T-helper 22 cell (primary cell): ENCODE results near the gene CCT3.

Source experiments
- DNase-seq: peaks from one replicate; pipeline ENCODE4 v3.0.0-alpha.2; 2020; ENCODE audit warnings: low read depth

CCT3 gene

DNA sequence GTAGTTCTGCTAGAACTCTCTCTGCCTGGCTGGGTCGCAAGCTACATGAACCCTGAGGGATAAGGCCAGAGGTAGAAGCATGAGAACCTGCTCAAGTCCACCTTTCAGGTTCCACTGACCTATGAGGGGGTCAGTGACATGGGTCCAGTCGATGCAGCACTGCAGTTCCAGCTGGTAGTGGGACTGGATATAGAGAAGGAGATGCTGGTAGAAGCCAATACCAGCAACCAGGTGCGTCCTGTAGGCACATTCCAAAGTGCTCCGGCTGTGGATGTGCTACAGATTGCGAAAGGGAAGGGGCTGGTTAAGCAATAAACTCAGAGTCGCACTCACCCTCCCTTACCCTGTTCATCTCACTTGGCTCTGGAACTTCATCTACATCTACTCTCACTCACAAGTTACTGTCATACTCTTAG is 61.1 kb downstream of the CCT3 start:
- DNase-seq: no peak

DNA sequence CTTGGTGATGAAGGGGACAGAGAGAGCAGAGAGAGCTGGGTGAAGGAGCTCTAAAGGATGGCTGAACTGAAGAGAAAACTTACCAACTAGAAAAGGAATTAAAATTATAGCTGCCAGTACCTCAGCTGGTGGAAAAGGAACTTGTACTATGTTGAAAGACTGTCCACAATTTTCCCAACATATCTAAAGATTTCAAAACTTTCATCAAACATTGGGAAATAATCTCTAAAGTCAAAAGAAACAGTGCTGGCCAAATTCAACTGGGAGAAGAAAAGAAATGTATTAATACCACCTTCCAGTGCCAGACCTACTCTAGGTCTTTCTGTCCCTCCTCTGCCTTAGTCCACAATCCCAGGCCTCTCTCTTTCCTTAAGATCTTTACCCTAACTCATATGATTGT is 61.6 kb downstream of the CCT3 start:
- no peak for DNase-seq

DNA sequence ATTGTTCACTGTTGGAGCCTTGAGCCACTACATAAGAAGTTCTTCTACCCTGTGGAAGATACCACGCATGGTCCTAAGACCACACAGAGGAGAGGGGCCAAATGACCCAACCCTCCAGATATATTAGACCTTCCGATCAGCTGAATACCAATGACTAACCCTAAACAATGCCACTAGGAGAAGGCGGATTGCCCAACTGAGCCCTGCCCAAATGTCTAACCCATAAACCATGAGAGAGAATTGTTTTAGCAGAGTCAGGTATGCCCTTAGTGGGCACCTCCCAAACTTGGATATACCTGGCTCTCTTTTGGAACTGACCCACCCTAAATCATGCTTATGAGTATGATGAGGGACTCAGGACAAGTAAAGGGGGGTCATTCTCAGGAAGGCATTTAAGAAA is 67.8 kb downstream of the CCT3 start:
- no peak for DNase-seq

DNA sequence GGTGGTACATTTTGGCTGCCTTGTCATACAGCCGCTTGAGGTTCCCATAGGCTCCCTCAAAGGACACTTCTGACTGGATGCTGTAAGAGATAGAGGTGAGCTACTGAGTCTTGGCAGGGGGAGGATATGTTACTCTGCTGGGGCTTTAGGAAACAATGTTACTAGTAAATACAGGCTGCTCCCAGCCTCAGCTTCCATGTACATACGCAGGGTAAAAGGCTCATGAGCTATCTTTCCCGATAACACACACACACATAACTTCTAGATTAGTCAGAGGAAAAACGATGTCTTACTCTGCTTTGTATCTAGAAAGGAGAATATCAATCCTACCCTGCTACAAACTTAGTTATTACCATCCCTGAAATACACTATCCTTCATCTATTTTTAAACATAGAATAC is 69.8 kb downstream of the CCT3 start:
- no peak for DNase-seq

DNA sequence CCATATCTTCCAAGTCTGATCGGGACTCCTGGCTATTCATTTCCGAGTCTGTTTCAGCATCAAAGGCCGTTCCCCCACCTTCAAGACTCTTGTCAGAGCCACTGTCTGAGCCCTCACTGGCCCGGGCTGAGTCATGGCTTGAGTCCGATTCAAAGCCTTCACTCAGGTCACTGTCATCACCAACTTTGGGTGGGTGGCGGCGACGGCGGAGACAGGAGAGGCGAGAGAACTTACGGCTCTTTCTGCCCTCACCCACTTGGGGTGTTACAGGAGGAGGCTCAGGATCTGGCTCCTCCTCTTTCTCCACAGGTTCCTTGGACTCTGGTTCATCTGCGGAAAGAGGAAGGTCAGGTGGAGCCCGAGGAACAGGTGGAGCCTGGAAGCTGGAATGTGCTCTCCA is 72.0 kb downstream of the CCT3 start:
- DNase-seq: no peak

DNA sequence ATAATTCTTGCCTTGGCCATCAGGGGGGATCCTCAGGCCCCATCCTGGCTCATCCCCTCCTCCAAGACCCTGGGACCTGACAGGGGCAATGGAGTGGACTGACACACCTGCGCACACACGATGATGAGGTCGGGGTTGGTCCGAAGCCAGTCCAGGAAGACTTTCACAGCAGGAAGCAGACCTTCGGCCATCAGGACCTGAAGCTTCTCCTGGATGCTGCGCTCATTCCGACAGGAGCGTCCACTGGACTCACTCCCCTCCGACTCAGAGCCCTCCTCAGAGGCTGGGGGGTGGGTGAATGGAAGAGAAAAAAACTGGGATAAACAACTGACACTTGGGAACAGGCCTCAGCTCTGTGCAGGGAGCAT is 74.8 kb downstream of the CCT3 start:
- no peak for DNase-seq

DNA sequence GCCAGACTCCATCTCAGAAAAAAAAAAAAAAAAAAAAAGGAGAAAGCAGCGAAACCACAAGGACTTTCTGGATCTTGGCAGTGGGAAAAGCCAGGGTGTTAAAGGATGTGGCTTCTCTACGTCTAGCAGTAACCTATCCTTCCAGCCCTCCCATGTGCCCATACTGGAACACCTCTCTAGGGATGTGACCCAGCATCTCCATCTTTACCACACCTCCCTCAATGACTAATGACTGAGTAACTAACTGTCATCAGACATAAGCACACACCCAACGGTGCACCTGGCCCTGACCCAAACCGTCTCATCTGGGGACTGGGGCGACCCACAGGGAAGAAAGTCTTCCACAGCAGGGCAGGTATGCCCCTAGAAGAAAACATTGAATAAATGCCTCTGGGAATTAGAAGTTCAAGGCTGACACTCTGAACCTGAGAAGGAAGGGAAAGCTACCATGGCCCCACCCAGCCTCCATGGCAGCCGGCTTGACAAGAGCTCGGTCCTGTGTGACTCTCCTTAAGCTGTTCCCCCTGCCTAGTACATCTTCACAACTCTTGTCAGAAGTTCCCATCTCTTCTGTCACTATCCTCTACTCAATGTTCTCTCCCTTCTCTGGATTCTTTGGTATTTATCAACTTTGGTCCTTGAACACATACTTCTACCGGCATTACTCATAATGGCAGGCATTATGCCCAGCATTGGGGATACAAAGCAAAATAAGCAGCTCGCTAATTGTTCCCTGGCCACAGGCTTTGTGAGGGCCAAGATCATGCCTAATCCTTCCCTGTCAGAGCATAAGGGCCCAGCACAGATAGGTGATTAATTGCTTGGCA is 75.4 kb downstream of the CCT3 start:
- DNase-seq: no peak

DNA sequence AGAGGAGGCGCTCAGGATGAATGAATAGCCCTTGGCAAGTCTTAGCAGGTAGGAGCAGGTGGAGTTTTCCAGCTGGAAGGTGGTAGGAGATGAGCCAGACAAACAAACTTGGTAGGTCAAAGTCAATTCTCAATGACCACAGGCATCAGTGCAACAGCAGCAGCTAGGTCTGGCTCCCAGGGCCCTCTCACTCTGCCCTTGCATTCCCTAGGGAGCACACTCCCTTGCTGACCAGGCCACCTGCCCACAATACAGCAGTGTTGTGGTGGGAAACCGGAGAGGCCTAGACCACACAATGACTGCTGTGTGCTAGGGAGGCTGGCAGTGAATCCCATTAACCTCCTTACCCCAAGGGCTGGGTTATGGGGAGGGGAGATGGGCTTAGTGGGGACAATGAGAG is 77.2 kb downstream of the CCT3 start:
- DNase-seq: no peak

DNA sequence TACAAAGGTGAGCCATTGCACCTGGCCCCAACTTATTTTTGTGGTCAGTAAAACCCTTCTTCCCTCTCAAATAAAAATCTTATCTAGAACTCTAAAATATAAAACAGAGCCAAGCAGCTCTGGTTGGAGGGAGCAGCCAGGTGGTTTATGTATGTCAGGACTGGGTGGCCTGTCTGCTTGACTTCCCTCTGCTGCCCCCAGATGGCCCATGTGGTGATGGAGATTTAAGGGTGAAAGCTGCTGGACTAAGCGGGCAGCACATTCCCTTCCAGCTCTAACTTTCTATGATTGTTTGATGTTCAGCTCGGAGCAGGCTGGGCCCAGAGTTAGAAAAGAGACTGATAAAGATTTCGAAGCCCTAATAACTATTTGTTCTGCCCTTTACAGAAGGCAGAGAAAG is 78.3 kb downstream of the CCT3 start:
- no peak for DNase-seq
